Thoracic aorta (tissue), 2 donors: Measurements from ENCODE around the gene FANCE. TPM values are rescaled to one million over a fixed set of nuclear protein-coding genes. Genes with fewer than 3 reads are reported as not detected.

Experiments used
- ATAC-seq: fragments of 150-250 bp; one replicate; pipeline ENCODE4 v1.8.0; 2017; ENCODE audit warnings: low read depth; ENCODE audit not compliant: insufficient number of reproducible peaks, low FRiP score
- DNase-seq: peaks from one replicate; pipeline ENCODE4 v3.0.0-alpha.2; 2020; ENCODE audit warnings: low spot score
- H3K27ac ChIP-seq, 2 donors: fragments of 200-600 bp; sonication (generic); 1 replicate in 1 of 2; 2 replicates in 1 of 2; pipeline ENCODE4 v1.5.1; 2016; ENCODE audit warnings: mild to moderate bottlenecking in 2 of 2, moderate library complexity in 2 of 2
- H3K27me3 ChIP-seq: fragments of 200-600 bp; sonication (generic); replicated peaks from 2 replicates; pipeline ENCODE4 v1.6.0; 2016; ENCODE audit warnings: mild to moderate bottlenecking; ENCODE audit not compliant: insufficient read depth
- H3K36me3 ChIP-seq: fragments of 200-600 bp; sonication (generic); one replicate; pipeline ENCODE4 v1.5.1; 2016
- H3K4me1 ChIP-seq, 2 donors: fragments of 200-600 bp; sonication (generic); 1 replicate in 1 of 2; 2 replicates in 1 of 2; pipeline versions ENCODE4 v1.5.1 to v1.6.0; 2016; ENCODE audit warnings: low read depth in 2 of 2, mild to moderate bottlenecking in 1 of 2; ENCODE audit not compliant: control insufficient read depth in 1 of 2
- H3K4me3 ChIP-seq: fragments of 200-600 bp; sonication (generic); 2 replicates; pipeline ENCODE4 v1.5.1; 2016; ENCODE audit warnings: mild to moderate bottlenecking
- H3K9me3 ChIP-seq: fragments of 200-600 bp; sonication (generic); 2 replicates; pipeline ENCODE4 v1.5.1; 2016
- total RNA-seq, 2 donors: library from RNA; depleted of rRNA; stranded (reverse); fragments of >200 nt; gene quantifications; one replicate each; pipeline versions ENCODE4 v1.1.0 to v1.2.3, GENCODE V29; 2016
- TF ChIP-seq, protein P1 (sequence below): fragments of 200-600 bp; sonication (generic); IDR thresholded peaks from one replicate; pipeline ENCODE4 v1.5.1; 2019; ENCODE audit warnings: antibody characterized with exemption

The FANCE gene
- total RNA-seq, 2 donors from 2014 or later: 3.1 to 6.2 TPM

DNA sequence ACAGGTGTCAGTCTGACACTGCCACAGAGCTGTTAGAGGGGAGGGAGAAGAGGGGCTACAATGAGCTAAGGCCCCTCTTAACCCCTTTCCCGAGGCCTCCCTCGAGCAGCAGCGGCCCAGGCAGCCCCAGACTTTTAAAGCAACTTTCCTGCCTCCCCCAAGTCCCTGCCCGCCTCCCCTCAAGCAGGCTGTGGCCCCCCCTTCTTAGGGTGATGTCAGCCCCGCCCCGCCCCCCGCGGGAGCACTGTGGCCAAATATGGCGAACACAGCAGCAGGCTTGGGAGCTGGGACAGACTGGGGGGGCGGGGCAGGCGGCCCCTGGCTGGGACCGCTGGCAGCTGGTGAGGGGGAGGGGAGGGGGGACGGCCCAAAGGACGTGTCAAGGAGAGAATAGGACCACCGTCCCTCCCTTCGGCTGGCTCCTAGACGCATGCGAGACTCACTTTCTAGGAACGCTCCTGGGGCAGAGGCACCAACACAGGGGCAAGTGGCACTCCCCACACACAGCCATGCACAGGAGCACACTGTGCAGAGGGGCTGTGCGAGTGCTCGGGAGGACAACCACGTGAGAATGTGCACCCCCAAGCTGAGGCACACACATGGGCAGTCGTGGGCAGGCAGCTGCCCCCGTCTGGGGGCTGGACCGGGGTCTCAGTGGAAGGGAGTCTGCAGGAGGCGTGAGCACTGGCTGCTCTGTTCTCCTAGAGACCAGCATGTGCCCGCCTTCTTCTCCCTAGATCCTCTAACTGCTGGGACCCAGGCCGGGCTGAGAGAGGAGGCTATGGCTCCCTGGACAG lies 38.1 kb downstream of the FANCE start:
- Histone ChIP-seq H3K4me3 (peak overlapping the region; percentile 68), H3K36me3 (peaks cover 3% of the 10 kb centered on the region), H3K4me1 (peaks cover 82 to 100% of the 10 kb centered on the region in 2 donors), H3K9me3 (no peaks in the 10 kb centered on the region), H3K27ac (peak overlapping the region; percentile 96 to 99), H3K27me3 (no peaks in the 10 kb centered on the region)
- TF ChIP-seq, protein P1, sequence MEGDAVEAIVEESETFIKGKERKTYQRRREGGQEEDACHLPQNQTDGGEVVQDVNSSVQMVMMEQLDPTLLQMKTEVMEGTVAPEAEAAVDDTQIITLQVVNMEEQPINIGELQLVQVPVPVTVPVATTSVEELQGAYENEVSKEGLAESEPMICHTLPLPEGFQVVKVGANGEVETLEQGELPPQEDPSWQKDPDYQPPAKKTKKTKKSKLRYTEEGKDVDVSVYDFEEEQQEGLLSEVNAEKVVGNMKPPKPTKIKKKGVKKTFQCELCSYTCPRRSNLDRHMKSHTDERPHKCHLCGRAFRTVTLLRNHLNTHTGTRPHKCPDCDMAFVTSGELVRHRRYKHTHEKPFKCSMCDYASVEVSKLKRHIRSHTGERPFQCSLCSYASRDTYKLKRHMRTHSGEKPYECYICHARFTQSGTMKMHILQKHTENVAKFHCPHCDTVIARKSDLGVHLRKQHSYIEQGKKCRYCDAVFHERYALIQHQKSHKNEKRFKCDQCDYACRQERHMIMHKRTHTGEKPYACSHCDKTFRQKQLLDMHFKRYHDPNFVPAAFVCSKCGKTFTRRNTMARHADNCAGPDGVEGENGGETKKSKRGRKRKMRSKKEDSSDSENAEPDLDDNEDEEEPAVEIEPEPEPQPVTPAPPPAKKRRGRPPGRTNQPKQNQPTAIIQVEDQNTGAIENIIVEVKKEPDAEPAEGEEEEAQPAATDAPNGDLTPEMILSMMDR: no peak
- peak; percentile 42 for ATAC-seq
- DNase-seq: peak; percentile 79

- TF ChIP-seq, protein P1: no peak
- peak overlapping the region; percentile 68 for H3K4me3 ChIP-seq
- H3K4me1 ChIP-seq: peaks cover 74 to 97% of the 10 kb centered on the region in 2 donors
- no peak for ATAC-seq
- H3K36me3 ChIP-seq: peaks cover 2% of the 10 kb centered on the region
- DNase-seq: no peak
- H3K27ac ChIP-seq: peak overlapping the region; percentile 96 to 99
- H3K9me3 ChIP-seq: no peaks in the 10 kb centered on the region
- H3K27me3 ChIP-seq: no peaks in the 10 kb centered on the region
These were observed 38.9 kb downstream of the FANCE start for GRCh38 chr6:35490821-35491557.

- H3K4me3 ChIP-seq: peak overlapping the region; percentile 68
- peak overlapping the region; percentile 96 to 99 for H3K27ac ChIP-seq
- TF ChIP-seq, protein P1: no peak
- peaks cover 67 to 90% of the 10 kb centered on the region in 2 donors for H3K4me1 ChIP-seq
- ATAC-seq (no peak), DNase-seq (no peak)
- H3K9me3 ChIP-seq: no peaks in the 10 kb centered on the region
- no peaks in the 10 kb centered on the region for H3K27me3 ChIP-seq
- no peaks in the 10 kb centered on the region for H3K36me3 ChIP-seq
These were observed 39.6 kb downstream of the FANCE start for GRCh38 chr6:35491558-35492257.

DNA sequence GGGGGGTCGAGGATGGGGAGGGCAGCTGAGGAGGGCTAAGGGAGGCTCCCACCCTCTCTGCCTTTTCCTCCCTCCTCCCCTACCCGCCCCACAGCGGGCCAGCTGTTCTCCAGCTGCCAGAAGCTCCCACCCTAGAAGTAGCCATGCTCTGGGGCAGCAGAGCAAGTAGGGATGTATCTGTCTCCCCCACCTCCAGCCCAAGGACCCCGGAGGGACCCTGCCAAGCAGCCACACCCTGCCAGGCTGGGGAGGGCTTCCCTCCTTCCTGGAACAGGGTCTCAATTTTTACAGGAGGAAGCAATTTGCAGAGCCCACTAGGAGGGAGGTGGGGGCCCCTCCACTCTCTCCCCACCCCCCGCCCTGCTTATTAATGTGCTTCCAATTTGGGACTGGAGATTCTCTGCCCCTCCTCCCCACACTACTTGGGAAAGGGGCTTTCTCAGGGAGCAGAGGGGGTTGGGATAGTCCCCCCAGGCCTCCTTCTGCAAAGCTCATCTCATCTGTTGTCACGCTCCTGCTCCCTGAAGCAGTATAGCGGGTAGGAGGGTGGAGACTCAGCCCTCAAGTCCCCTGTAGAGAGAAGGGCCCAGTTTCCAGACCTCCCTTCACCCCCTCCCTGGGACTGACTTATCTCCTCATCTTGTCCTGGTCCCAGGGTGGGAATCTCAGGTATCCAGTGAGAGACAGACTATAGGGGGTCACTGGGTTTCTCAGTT lies 40.3 kb downstream of the FANCE start:
- ATAC-seq (no peak), DNase-seq (no peak)
- no peak overlapping the region for H3K4me3 ChIP-seq
- H3K9me3 ChIP-seq: no peaks in the 10 kb centered on the region
- peaks cover 60 to 83% of the 10 kb centered on the region in 2 donors for H3K4me1 ChIP-seq
- H3K27me3 ChIP-seq: no peaks in the 10 kb centered on the region
- H3K27ac ChIP-seq: peak overlapping the region; percentile 96 to 99
- TF ChIP-seq, protein P1: no peak
- H3K36me3 ChIP-seq: no peaks in the 10 kb centered on the region
